ENCODE results near the gene MTAP.
A peak's percentile ranks its signal among the peaks of the same experiment; 100 is the strongest.

Gene MTAP

DNA sequence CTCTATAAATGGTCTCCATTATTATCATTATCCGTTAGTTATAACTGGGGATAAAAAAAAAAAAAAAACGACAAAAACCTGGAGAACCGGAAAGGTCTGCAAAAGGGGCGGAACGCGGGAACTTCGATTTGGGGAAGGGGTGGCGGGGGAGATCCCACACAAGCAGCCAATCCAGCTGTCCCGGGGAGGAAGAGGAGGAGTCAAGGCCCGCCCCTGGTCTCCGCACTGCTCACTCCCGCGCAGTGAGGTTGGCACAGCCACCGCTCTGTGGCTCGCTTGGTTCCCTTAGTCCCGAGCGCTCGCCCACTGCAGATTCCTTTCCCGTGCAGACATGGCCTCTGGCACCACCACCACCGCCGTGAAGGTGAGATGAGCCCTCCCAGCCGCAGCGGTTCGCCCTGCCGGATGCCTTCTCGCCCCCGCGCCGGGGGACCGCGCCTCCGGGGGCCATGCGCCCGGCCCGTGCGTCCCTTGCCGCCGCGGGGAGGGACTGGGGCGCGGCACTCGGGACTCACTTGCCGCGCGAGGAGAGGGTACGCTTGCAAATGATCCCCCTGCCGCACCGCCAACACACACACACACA lies at the start of gene MTAP:
Gene MTAP (plus strand): TSS at position 219 of the 583 bp plus-strand sequence. CDS start 113 bp downstream, at position 332.
- TF ChIP-seq, protein P1, sequence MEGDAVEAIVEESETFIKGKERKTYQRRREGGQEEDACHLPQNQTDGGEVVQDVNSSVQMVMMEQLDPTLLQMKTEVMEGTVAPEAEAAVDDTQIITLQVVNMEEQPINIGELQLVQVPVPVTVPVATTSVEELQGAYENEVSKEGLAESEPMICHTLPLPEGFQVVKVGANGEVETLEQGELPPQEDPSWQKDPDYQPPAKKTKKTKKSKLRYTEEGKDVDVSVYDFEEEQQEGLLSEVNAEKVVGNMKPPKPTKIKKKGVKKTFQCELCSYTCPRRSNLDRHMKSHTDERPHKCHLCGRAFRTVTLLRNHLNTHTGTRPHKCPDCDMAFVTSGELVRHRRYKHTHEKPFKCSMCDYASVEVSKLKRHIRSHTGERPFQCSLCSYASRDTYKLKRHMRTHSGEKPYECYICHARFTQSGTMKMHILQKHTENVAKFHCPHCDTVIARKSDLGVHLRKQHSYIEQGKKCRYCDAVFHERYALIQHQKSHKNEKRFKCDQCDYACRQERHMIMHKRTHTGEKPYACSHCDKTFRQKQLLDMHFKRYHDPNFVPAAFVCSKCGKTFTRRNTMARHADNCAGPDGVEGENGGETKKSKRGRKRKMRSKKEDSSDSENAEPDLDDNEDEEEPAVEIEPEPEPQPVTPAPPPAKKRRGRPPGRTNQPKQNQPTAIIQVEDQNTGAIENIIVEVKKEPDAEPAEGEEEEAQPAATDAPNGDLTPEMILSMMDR (IDR thresholded peaks at IDR 0.05; ENCODE audit: borderline replicate concordance, insufficient read depth, low read depth, low read length): no peak
- H3K4me3 ChIP-seq (ENCODE audit: low read depth, low read length): peak within 1 kb of the TSS; percentile 62

DNA sequence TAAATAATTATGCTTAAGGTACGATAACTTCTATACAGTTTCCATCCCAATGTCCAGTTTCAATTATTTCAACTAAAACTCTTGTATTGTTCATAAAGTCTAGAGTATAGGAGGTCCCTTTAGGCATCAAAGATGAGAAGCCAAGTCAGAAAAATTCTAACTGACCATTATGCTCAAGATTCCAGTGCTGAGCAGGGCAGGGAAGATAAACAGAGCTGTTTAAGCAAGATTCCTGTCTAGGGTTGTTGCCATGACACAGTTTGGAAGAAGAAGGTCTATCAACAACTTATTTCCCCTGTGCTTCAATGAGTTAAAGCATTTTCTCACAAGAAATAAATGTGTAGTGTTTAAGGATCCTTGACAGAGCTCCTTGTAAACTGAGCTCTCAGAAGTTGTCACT lies 48.9 kb upstream of the MTAP start:
- H3K4me3 ChIP-seq (ENCODE audit: low read depth, low read length): no peak overlapping the region
- TF ChIP-seq, protein P1 (IDR thresholded peaks at IDR 0.05; ENCODE audit: borderline replicate concordance, insufficient read depth, low read depth, low read length): no peak

DNA sequence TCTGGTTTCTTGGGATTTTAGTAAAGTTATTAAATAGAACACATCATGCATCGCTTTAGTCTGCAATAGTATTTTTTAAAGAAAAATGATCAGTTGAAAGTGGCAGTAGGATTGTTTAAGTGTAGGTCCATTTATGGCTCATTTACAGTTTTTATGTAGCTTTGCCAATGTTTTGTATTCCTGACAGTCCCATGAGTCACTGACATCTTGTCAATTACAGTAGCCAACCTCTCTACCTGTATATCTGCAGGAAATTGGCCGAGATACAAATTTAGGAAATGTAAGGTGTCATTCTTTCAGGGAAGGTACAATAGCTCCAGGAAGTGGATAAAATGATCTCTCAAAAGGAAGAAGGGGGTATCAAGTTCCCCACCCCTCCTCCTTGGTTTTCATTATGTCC lies 47.7 kb upstream of the MTAP start:
- TF ChIP-seq, protein P1 (IDR thresholded peaks at IDR 0.05; ENCODE audit: borderline replicate concordance, insufficient read depth, low read depth, low read length): no peak
- H3K4me3 ChIP-seq (ENCODE audit: low read depth, low read length): no peak overlapping the region

DNA sequence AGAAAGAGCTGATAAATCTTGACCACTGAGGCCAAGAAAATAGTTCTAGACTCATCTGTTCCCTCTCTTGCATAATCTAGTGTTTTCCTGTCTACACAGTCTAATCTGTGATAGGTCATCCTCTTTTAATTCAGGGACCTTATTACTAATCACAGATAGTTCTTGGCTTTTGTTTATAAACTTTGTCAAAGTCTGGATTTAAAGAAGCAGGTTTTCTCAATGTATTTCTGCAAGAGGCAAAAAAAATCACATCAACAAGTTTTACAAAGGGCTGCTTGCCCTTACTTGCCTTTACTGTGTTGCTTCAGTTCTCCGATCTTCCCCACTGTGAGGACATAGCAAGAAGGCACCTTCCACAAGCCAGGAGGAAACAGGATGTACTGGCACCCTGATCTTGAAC lies 43.9 kb upstream of the MTAP start:
- H3K4me3 ChIP-seq (ENCODE audit: low read depth, low read length): no peak overlapping the region
- TF ChIP-seq, protein P1 (IDR thresholded peaks at IDR 0.05; ENCODE audit: borderline replicate concordance, insufficient read depth, low read depth, low read length): no peak

DNA sequence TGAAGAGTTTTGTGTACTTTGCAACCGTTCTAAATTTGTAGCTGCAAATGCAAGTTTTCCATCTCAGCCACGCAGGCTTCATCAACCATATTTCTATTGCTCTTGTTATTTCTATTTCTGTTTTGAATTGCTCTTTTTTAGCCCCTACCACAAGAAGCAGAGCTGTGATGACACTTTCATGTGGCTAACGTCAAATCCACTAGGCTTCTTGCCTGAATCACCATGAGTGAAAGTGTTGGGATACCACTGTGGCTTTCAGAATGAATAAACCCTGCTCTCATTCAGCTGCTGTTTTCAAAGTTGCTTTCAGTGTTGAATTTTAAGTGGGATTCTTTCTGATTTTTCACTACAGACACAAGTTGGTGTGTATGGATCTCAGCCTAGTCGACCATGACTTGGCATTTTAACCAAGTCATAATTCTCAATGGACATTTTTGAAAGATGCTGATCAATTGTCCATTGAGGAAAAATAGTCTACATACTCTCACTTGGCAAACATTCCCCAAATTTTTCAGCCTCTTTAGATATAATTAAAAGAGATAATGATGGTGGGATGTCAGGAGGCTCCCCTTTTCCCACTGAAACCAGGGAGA lies 41.0 kb upstream of the MTAP start:
- no peak overlapping the region for H3K4me3 ChIP-seq (ENCODE audit: low read depth, low read length)
- TF ChIP-seq, protein P1 (IDR thresholded peaks at IDR 0.05; ENCODE audit: borderline replicate concordance, insufficient read depth, low read depth, low read length): no peak

DNA sequence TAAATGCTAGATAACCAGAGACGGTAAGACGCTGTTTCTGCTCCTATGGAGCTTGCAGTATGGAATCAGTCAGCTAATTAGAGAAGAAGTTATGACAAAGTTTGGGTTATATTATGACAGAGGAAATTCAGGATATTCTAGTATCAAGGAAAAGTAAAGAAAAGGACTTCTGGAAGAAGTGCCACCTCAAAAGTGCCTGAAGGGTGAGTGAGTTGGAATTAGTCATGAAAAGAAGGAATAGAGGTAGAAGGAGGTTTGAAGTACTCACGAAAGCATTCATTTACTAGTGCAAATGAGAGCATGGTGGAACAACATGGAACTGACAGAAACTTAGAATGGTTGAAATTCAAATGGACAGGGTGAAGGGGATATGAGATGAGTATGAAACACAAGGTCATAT lies 40.4 kb upstream of the MTAP start:
- TF ChIP-seq, protein P1 (IDR thresholded peaks at IDR 0.05; ENCODE audit: borderline replicate concordance, insufficient read depth, low read depth, low read length): no peak
- H3K4me3 ChIP-seq (ENCODE audit: low read depth, low read length): no peak overlapping the region

DNA sequence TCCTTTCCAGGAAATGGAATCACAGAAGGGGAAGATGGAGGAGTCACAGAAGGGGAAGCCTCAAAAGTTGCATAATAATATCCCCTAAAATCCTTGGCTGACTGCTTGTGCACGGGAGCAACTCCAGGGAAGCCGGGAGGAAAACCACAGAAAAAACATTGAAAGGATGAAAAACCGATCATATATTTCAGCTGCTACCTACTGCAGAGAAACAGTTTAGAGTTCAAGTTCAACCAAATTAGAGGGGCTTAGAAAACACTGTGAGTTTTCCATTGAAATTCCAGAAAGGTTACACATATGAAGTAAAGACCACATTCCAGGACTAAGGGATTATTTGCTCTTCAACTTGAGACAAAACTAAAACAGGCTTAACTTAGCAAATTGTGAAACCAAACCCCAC lies 37.6 kb upstream of the MTAP start:
- H3K4me3 ChIP-seq (ENCODE audit: low read depth, low read length): no peak overlapping the region
- TF ChIP-seq, protein P1 (IDR thresholded peaks at IDR 0.05; ENCODE audit: borderline replicate concordance, insufficient read depth, low read depth, low read length): no peak
